SKM-1 (cell line): ENCODE data around the gene PFN1.

Source experiments
- DNase-seq: peaks from one replicate; lab custom pipeline; 2025; ENCODE audit not compliant: unreplicated experiment; lab: John Stamatoyannopoulos, UW

Gene PFN1

GRCh38 chr17:4945944-4946280, 2.4 kb downstream of the PFN1 start:
- no peak for DNase-seq

DNA sequence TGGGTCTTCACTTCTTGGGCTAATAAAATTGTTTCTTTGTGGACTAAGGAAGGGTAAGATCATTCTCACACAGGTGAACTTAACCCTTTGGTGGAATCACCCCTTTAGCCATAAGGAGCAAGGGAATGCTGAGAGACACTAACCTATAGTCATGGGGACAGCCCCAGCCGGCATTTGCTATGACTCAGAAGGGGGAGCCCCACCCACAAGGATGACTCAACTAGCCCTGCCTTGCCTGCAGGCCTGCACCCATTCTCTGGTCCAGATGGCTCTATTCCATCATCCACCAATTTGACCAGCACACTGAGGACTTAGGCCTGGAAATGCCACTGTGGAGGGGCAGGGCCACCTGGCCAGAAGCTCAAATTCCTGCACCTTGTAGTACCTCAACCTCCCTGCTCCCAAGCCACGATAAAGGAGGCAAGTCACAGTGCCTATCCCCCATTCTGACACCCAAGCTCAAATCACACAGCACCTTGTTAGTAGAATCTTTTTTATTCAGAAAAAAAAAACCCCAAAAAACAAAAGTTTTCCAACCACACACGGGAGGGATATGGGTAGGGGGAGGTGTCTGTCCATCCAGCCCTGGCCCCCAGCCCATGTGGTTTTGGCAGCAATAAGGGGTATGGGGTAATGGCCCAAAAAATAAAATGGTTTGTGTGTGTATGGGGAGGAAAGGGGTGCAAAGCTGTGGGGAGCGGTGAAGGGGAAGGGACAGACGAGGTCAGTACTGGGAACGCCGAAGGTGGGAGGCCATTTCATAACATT, 3.0 kb downstream of the PFN1 start:
- DNase-seq, result no peak

GRCh38 chr17:4944554-4945175, 3.7 kb downstream of the PFN1 start:
- no peak for DNase-seq

GRCh38 chr17:4944163-4944553, 4.2 kb downstream of the PFN1 start:
- DNase-seq, result no peak

DNA sequence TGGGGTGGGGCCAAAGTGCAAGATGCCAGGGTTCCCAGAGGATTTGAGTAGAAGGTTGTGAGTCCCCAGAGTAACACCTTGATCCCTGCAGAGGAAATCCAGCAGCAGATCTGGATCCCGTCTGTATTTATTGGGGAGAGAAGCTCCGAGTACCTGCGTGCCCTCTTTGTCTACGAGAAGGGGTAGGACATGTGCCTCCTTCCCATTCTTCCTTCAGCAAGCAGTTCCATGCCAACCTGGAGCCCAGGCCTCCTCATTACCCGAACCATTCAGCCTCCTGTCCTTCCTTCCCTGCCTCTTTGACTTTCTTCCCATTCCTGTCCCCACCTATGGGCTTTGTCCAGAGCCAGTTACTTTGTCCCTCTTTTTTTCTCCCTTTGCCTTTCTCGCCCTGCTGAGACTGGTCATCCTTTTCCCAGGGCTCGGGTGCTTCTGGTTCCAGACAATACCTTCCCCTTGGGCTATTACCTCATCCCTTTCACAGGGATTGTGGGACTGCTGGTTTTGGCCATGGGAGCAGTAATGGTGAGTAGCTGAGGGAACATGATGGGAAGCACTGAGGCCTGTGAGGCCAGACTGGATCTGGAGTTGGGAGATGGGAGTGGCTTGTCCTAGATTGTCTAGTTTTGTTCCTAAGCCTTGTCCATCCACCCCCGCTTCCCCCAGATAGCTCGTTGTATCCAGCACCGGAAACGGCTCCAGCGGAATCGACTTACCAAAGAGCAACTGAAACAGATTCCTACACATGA, 5.4 kb downstream of the PFN1 start:
- DNase-seq, result no peak

- DNase-seq, result no peak
Measured at GRCh38 chr17:4941319-4941610, 7.1 kb downstream of the PFN1 start.

GRCh38 chr17:4940555-4941318, 7.6 kb downstream of the PFN1 start:
- no peak for DNase-seq

- DNase-seq, result peak; percentile 90
Measured at GRCh38 chr17:4939796-4940554, 8.4 kb downstream of the PFN1 start, which contains the start of the genes RNF167 and SLC25A11. Gene RNF167, plus strand, starts transcription at chr17:4940268. Its CDS starts 642 bp downstream, at chr17:4940910. Gene SLC25A11, minus strand, starts transcription at chr17:4940046. Its CDS starts 136 bp downstream, at chr17:4939910.

DNA sequence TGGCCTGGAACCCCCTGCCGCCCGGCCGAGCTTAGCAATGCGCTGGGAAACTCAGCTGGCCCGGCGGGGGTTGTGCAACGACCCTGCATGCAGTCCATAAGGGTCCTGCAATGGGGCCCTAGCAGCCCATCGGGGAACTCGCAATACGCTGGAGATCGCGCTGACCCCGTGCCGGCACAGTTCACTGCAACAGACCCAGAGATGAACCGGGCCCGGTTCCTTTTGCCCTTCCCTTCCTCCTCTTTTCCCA, 8.9 kb downstream of the PFN1 start:
- no peak for DNase-seq

DNA sequence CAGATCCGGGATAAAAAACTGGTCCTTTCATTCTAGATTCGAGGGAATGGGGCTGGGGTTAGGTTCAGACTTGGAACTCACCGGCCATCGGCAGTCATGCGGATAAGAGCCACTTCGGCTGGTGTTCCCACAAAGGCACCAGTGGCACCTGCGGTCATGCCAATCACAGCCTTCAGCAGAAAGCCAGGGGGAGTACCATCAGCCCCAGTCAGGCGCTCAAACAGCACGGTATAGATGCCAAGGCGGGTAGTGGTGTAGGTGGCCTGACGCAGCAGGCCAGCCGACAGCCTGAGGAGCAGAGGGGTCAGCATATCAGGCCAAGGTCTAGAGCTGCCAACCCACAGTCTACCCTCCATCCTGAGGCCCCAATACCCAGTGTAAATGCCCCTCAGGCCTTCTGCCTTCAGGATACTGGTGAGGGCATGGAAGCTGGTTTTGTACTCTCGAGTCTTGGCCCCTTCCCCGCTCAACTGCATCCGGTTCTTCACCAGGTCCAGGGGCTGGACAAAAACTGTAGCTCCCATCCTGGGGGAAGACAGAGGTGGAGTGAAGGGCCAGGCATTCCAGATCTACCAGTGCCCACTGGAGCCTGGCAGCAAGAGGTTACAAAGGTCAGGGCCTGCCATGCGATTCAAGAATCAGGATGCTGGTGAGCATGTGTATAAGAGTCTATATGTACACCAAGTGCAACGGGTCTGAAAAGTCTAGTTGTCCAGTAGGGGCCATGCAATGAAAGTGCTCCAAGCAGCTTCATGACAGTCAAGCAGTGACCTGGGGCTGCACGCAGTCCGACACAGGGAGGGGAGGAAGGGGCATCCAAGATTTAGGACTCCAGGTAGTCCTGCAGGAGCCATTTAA, 9.4 kb downstream of the PFN1 start:
- DNase-seq, result no peak

DNA sequence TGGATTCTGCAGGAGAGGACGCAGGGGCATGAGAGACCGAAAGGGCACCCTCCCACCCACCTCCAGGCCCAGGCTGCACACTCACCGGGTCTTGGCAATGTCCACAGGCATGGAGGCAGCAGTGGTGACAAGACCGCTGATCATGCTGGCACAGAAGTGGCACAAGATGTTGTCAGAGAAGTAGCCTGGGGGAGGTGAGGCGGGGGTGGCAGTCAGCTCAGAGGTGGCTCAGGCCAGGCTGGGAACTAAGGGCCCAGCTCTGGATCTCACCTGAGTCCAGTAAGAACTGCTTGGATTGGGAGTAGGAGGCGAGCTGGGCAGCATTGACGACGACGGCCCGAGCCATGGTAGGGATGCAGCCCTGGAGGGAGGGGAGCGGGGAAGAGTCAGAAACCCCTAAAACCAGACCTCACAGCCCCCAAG, 10.2 kb downstream of the PFN1 start:
- DNase-seq, result no peak

DNA sequence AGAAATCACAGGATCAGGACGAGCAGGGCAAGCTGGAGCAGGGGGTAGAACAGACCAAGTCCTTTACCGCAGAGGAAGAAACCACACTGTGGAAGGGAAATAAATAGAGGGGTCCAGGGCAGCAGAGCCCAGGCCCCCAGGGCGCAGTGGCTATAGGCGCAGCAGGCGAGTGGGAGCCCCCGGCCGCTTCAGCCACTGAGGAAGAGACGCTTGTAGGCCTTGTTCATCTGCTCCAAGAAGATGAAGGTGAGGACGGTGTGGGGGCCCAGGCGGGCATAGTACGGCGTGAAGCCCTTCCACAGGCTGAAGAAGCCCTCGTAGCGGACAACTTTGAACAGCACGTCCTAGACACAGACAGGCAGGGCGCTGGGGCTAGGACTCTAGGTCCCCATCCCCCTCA, 10.8 kb downstream of the PFN1 start:
- DNase-seq, result no peak

GRCh38 chr17:4936436-4936835, 11.9 kb downstream of the PFN1 start:
- no peak for DNase-seq

DNA sequence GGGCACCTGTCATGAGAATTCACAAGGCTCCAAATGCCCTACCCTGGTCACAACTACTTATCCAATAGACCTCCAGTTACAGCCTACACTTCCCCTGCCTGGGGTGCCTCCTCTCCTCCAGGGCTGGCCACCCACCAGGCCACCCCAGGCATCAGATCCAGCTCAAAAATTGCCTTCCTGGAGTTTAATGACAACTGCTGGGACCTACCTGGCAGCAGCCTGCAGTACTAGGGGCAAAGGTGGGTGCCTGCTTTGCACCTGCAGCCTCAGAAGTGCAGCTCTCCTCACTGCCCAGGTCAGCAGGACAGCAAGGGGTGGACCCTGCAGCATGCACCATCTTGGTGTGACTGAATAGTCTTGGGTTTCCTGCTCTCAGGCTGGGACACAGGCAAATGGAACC, 12.7 kb downstream of the PFN1 start:
- no peak for DNase-seq

DNA sequence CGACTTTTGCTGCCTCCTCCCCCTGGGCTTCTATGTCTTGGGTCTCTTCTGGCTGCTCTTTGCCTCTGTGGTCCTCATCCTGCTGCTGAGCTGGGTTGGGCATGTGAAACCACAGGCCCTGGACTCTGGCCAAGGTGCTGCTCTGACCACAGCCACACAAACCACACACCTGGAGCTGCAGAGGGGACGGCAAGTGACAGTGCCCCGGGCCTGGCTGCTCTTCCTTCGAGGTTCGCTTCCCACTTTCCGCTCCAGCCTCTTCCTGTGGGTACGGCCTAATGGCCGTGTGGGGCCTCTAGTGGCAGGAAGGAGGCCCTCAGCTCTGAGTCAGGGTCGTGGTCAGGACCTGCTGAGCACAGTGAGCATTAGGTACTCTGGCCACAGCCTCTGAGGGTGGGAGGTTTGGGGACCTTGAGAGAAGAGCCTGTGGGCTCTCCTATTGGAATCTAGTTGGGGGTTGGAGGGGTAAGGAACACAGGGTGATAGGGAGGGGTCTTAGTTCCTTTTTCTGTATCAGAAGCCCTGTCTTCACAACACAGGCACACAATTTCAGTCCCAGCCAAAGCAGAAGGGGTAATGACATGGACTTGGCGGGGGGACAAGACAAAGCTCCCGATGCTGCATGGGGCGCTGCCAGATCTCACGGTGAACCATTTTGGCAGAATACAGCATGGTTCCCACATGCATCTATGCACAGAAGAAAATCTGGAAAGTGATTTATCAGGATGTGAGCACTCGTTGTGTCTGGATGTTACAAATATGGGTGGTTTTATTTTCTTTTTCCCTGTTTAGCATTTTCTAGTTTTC, 14.0 kb downstream of the PFN1 start:
- peak; percentile 22 for DNase-seq

GRCh38 chr17:4933646-4934045, 14.7 kb downstream of the PFN1 start:
- no peak for DNase-seq

- DNase-seq, result no peak
Measured at GRCh38 chr17:4932756-4933155, 15.6 kb downstream of the PFN1 start.

DNA sequence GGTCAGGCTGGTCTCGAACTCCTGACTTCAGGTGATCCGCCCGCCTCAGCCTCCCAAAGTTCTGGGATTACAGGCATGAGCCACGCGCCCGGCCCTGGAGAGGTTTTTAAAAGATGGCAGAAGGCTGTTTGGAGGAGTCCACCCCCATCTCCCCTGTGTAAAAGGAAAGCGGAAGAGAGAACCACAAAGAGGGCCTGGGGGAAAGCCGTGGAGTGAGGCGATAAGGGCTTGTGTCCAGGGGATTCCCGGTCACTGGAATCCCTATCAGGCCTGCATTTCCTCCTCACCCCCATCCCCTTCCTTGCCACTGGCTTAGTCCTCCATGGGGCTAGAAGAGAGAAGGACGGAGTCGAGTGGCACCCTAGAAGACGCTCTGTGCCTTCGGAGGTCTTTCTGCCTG, 16.4 kb downstream of the PFN1 start, which contains the start of gene GP1BA:
Gene GP1BA, plus strand, starts transcription at position 315 of the 400 bp plus-strand sequence. CDS start 328 bp downstream, outside the sequence.
- no peak for DNase-seq

DNA sequence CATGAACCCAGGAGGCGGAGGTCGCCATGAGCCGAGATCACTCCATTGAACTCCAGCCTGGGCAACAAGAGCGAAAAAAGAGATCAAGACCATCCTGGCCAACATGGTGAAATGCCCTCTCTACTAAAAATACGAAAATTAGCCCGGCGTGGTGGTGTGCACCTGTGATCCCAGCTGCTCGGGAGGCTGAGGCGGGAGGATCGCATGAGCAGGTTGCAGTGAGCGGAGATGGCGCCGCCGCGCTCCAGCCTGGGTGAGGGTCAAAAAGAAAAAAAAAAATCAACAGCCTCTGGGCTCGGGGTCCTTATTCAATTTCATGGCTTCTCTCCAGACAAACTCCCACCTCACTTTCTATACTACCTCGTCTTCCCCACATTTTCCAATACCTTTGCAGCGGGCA, 19.4 kb downstream of the PFN1 start:
- no peak for DNase-seq
